CD4-positive, alpha-beta T cell treated with Interleukin-6 at 100 ng/mL for 8 hours (primary cell): ENCODE measurements around the gene PCNX4.
A peak's percentile ranks its signal among the peaks of the same experiment; 100 is the strongest.

Source experiments
- DNase-seq: peaks from one replicate; pipeline ENCODE4 v3.0.0-alpha.2; 2020; ENCODE audit warnings: mixed read lengths, low spot score

Gene PCNX4

GRCh38 chr14:60102389-60102788 is 10.7 kb downstream of the PCNX4 start:
- no peak for DNase-seq

- no peak for DNase-seq
Measured at GRCh38 chr14:60106339-60106738, 14.6 kb downstream of the PCNX4 start.

- no peak for DNase-seq
Measured at GRCh38 chr14:60107477-60107876, 15.8 kb downstream of the PCNX4 start.

- no peak for DNase-seq
Measured at GRCh38 chr14:60111732-60112131, 20.0 kb downstream of the PCNX4 start.

GRCh38 chr14:60114881-60115280 is 23.2 kb downstream of the PCNX4 start:
- DNase-seq = no peak

- no peak for DNase-seq
Measured at GRCh38 chr14:60116181-60116580, 24.5 kb downstream of the PCNX4 start.

GRCh38 chr14:60125918-60126317 is 34.2 kb downstream of the PCNX4 start:
- no peak for DNase-seq

GRCh38 chr14:60133487-60133886 is 41.8 kb downstream of the PCNX4 start:
- no peak for DNase-seq

- no peak for DNase-seq
Measured at GRCh38 chr14:60134702-60135101, 43.0 kb downstream of the PCNX4 start.

- DNase-seq = peak; percentile 78
Measured at GRCh38 chr14:60151715-60152114, 60.0 kb downstream of the PCNX4 start.

- DNase-seq = no peak
Measured at GRCh38 chr14:60153991-60154390, 62.3 kb downstream of the PCNX4 start.

- DNase-seq = no peak
Measured at GRCh38 chr14:60154671-60155070, 62.9 kb downstream of the PCNX4 start.

- DNase-seq = no peak
Measured at GRCh38 chr14:60160422-60160821, 68.7 kb downstream of the PCNX4 start.

GRCh38 chr14:60161196-60162107 is 69.7 kb downstream of the PCNX4 start:
- no peak for DNase-seq

GRCh38 chr14:60163693-60164092 is 72.0 kb downstream of the PCNX4 start:
- DNase-seq = no peak

- no peak for DNase-seq
Measured at GRCh38 chr14:60164404-60164711, 72.6 kb downstream of the PCNX4 start.

- DNase-seq = peak; percentile 67
Measured at GRCh38 chr14:60164712-60165546, 73.2 kb downstream of the PCNX4 start, which contains the start of gene DHRS7. TSS of gene DHRS7 (minus strand) at chr14:60165398. CDS start at chr14:60165309, 89 bp downstream.

GRCh38 chr14:60165547-60165876 is 73.8 kb downstream of the PCNX4 start:
- DNase-seq = no peak

- no peak for DNase-seq
Measured at GRCh38 chr14:60166142-60166541, 74.4 kb downstream of the PCNX4 start.

- no peak for DNase-seq
Measured at GRCh38 chr14:60169722-60170121, 78.0 kb downstream of the PCNX4 start.

- DNase-seq = no peak
Measured at GRCh38 chr14:60170948-60171347, 79.2 kb downstream of the PCNX4 start.

- DNase-seq = no peak
Measured at GRCh38 chr14:60171690-60172089, 80.0 kb downstream of the PCNX4 start.
